Peyer's patch (tissue), 4 donors: ENCODE data around the gene PUS1. TPM values are rescaled to one million over a fixed set of nuclear protein-coding genes. Genes with fewer than 3 reads are reported as not detected.
A peak's percentile ranks its signal among the peaks of the same experiment; 100 is the strongest.
"Not testable (repeated sequence)": the region's sequence is repeated elsewhere in the genome, so short reads cannot be mapped to it uniquely, and the experiment has no call there.

Experiments used
- DNase-seq, 3 donors: peaks; one replicate each; pipeline ENCODE4 v3.0.0-alpha.2; 2017 to 2019
- H3K27ac ChIP-seq, 4 donors: fragments of 200-600 bp; sonication (generic); one replicate each; pipeline ENCODE4 v1.5.1; 2016 to 2019
- H3K27me3 ChIP-seq, 2 donors: fragments of 200-600 bp; sonication (generic); one replicate each; pipeline ENCODE4 v1.5.1; 2019
- H3K36me3 ChIP-seq, 3 donors: fragments of 200-600 bp; sonication (generic); one replicate each; pipeline ENCODE4 v1.5.1; 2016 to 2019
- H3K4me1 ChIP-seq, 4 donors: fragments of 200-600 bp; sonication (generic); one replicate each; pipeline ENCODE4 v1.5.1; 2016 to 2019
- H3K4me3 ChIP-seq, 4 donors: fragments of 200-600 bp; sonication (generic); 1 replicate in 3 of 4; 2 replicates in 1 of 4; pipeline ENCODE4 v1.5.1; 2016 to 2019; ENCODE audit warnings: mild to moderate bottlenecking in 1 of 4
- H3K9me3 ChIP-seq, 4 donors: fragments of 200-600 bp; sonication (generic); one replicate each; pipeline ENCODE4 v1.5.1; 2016 to 2019; ENCODE audit warnings: mild to moderate bottlenecking in 1 of 4
- POLR2A ChIP-seq, 2 donors: fragments of 450-650 bp; IDR thresholded peaks; one replicate each; pipeline ENCODE4 v1.5.1; 2017; ENCODE audit warnings: antibody characterized with exemption in 2 of 2, mild to moderate bottlenecking in 2 of 2, moderate library complexity in 2 of 2
- total RNA-seq, 4 donors: library from RNA; depleted of rRNA; stranded (reverse); fragments of >200 nt; gene quantifications; one replicate each; pipeline ENCODE4 v1.1.0, GENCODE V29; 2016
- TF ChIP-seq, protein P1 (sequence below), 6 experiments: fragments of 450-650 bp in 4 of 6; fragments of 200-600 bp in 2 of 6; sonication (generic) in 1 of 6; IDR thresholded peaks; one replicate each; pipeline ENCODE4 v1.5.1; 2017 to 2019; ENCODE audit warnings: antibody characterized with exemption in 6 of 6, mild to moderate bottlenecking in 3 of 6, moderate library complexity in 1 of 6

Gene PUS1
- total RNA-seq, 4 donors from 2014 or later = 8.8 to 46.5 (median 31.8) TPM

DNA sequence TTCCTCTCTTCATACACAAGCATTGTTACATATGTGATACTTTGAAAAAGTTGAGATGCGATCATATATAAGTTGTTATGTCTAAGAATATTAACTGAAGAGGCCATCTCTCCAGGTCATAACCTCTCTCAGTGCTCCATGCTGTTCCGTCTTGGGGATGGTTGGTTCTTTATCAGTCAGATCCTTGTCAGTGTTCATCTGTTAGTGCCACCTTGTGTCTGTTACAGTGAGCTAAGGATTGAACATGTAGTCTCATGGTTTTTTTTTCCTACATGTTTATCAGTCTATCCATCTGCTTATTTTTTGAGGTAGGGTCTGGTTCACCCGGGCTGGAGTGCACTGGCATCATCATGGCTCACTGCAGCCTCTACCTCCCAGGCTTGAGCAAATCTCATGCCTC, 51.2 kb downstream of the PUS1 start:
- no peaks in the 10 kb centered on the region for H3K27me3 ChIP-seq
- H3K9me3 ChIP-seq = no peaks in the 10 kb centered on the region
- no peak for DNase-seq
- peaks cover 0 to 53% (median 0%) of the 10 kb centered on the region in 3 donors for H3K36me3 ChIP-seq
- no peak overlapping the region for H3K4me3 ChIP-seq
- no peak for TF ChIP-seq POLR2A (IDR thresholded peaks at IDR 0.05)
- TF ChIP-seq, protein P1, sequence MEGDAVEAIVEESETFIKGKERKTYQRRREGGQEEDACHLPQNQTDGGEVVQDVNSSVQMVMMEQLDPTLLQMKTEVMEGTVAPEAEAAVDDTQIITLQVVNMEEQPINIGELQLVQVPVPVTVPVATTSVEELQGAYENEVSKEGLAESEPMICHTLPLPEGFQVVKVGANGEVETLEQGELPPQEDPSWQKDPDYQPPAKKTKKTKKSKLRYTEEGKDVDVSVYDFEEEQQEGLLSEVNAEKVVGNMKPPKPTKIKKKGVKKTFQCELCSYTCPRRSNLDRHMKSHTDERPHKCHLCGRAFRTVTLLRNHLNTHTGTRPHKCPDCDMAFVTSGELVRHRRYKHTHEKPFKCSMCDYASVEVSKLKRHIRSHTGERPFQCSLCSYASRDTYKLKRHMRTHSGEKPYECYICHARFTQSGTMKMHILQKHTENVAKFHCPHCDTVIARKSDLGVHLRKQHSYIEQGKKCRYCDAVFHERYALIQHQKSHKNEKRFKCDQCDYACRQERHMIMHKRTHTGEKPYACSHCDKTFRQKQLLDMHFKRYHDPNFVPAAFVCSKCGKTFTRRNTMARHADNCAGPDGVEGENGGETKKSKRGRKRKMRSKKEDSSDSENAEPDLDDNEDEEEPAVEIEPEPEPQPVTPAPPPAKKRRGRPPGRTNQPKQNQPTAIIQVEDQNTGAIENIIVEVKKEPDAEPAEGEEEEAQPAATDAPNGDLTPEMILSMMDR (IDR thresholded peaks at IDR 0.05) = peak in 1 of 6 experiments; percentile 13
- no peak overlapping the region for H3K27ac ChIP-seq
- H3K4me1 ChIP-seq = no peaks in the 10 kb centered on the region

DNA sequence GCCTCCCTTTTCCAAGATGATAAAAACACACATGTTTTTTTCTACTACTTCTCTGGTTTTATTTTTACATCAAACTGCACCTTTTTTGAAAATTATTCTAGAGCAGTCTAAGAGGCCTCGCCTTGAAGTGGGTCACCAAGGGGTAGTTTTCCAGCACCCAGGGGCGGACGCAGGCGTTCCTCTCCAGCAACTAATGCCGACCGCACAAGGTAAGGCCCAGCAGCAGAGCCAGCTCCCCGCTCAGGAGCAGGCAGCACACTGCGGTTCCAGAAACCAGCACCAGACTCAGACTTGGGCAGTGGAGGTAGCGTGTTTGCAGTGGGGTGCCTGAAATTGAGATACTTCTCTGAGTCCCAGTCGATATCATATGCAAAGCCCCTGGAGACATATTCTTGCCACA, 52.3 kb downstream of the PUS1 start:
- H3K27ac ChIP-seq = no peak overlapping the region
- no peak for TF ChIP-seq POLR2A (IDR thresholded peaks at IDR 0.05)
- TF ChIP-seq, protein P1 (IDR thresholded peaks at IDR 0.05) = no peak
- H3K36me3 ChIP-seq = peaks cover 0 to 65% (median 0%) of the 10 kb centered on the region in 3 donors
- no peaks in the 10 kb centered on the region for H3K9me3 ChIP-seq
- H3K27me3 ChIP-seq = no peaks in the 10 kb centered on the region
- peak in 1 of 3 donors; percentile 32 for DNase-seq
- no peaks in the 10 kb centered on the region for H3K4me1 ChIP-seq
- no peak overlapping the region for H3K4me3 ChIP-seq

DNA sequence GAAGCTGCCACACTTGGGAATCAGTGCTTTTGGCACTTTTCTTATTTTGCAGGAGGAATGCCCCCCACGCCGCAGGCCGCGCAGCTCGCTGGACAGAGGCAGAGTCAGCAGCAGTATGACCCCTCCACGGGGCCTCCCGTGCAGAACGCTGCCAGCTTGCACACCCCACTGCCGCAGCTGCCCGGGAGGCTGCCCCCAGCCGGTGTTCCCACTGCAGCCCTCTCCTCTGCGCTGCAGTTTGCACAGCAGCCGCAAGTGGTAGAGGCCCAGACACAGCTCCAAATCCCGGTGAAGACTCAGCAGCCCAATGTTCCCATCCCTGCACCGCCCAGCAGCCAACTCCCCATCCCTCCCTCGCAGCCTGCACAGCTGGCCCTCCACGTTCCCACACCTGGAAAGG, 53.0 kb downstream of the PUS1 start:
- DNase-seq = peak in 1 of 3 donors; percentile 32
- Histone ChIP-seq H3K27ac (no peak overlapping the region), H3K4me1 (no peaks in the 10 kb centered on the region), H3K36me3 (peaks cover 0 to 71% (median 0%) of the 10 kb centered on the region in 3 donors), H3K4me3 (no peak overlapping the region), H3K9me3 (no peaks in the 10 kb centered on the region), H3K27me3 (no peaks in the 10 kb centered on the region)
- TF ChIP-seq POLR2A (IDR thresholded peaks at IDR 0.05) = no peak
- TF ChIP-seq, protein P1 (IDR thresholded peaks at IDR 0.05) = no peak

DNA sequence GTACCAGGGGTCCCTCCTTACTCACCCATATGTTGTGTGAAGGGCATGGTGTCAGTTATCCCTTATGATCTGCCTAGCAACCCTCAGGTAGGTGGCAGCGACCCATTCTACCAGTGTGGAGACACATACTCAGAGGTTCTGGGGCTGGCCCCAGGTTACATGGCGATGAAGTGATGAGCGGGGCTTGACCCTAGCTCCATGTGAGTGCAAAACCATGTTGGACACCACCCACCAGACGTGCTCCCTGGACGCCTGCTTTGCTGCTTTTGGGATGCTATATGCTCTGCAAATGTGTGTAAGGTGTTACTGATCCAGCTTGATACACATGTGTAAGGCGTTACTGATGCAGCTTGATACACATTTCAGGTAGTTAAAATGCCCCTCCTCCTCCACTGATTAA, 54.0 kb downstream of the PUS1 start:
- peak in 1 of 3 donors; percentile 29 for DNase-seq
- Histone ChIP-seq H3K4me1 (no peaks in the 10 kb centered on the region), H3K4me3 (no peak overlapping the region), H3K27ac (no peak overlapping the region), H3K9me3 (no peaks in the 10 kb centered on the region), H3K36me3 (peaks cover 0 to 81% (median 0%) of the 10 kb centered on the region in 3 donors), H3K27me3 (no peaks in the 10 kb centered on the region)
- TF ChIP-seq, protein P1 (IDR thresholded peaks at IDR 0.05) = no peak
- no peak for TF ChIP-seq POLR2A (IDR thresholded peaks at IDR 0.05)

DNA sequence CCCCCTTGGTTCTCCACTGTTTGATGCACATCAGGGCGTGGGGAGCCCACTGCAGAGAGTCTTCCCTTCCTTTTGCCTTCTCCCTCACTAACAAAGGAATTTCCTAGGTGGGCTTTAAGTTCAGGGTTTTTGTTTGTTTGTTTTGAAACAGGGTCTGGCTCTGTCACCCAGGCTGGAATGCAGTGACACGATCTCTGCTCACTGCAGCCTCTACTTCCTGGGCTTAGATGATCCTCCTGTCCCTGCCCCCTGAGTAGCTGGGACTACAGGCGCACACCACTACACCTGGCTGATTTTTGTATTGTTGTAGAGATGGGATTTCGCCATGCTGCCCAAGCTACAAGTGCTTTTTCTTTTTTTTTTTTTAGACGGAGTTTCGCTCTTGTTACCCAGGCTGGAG, 54.5 kb downstream of the PUS1 start:
- Histone ChIP-seq H3K9me3 (no peaks in the 10 kb centered on the region), H3K36me3 (peaks cover 0 to 86% (median 0%) of the 10 kb centered on the region in 3 donors), H3K27me3 (no peaks in the 10 kb centered on the region), H3K4me3 (no peak overlapping the region), H3K4me1 (no peaks in the 10 kb centered on the region), H3K27ac (no peak overlapping the region)
- TF ChIP-seq, protein P1 (IDR thresholded peaks at IDR 0.05) = no peak
- DNase-seq = no peak

DNA sequence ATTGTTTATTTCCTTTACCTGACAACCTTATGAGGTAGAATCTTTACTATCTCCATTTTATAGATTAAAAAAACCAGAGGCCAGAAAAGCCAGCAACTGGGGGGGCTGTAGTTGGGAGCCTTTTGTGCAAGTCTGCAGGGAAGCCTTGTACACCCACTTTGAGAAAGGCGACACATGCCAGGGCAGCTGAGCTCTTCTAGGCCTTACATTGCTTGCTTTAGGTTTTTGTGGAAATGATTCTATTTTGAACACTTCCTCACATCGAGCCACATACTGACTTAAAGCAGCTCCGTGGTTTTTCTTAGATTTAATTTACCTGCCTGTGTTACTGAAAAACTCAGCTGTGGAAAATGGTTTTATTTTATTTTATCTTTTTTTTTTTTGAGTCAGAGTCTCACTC, 55.3 kb downstream of the PUS1 start:
- no peak for DNase-seq
- no peak for TF ChIP-seq POLR2A (IDR thresholded peaks at IDR 0.05)
- TF ChIP-seq, protein P1 (IDR thresholded peaks at IDR 0.05) = no peak
- peaks cover 0 to 94% (median 0%) of the 10 kb centered on the region in 3 donors for H3K36me3 ChIP-seq

DNA sequence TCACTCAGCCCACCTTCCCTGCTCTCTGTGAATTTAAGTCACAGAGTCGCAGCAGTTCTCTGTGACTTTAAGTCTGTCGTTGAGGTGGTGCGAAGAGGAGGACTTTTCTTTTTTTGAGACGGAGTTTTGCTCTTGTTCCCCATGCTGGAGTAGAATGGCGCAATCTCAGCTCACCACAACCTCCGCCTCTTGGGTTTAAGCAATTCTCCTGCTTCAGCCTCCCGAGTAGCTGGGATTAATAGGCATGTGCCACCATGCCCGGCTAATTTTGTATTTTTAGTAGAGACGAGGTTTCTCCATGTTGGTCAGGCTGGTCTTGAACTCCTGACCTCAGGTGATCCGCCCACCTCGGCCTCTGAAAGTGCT, 56.4 kb downstream of the PUS1 start:
- not testable (repeated sequence) for H3K9me3 ChIP-seq, H3K27ac ChIP-seq, H3K27me3 ChIP-seq, H3K4me1 ChIP-seq, H3K4me3 ChIP-seq
- H3K36me3 ChIP-seq = peaks cover 0 to 95% (median 0%) of the 10 kb centered on the region in 3 donors
- peak in 1 of 3 donors; percentile 46 for DNase-seq

More for the DNA sequence above, 55.3 kb downstream of the PUS1 start:
- Histone ChIP-seq H3K27ac (no peak overlapping the region), H3K27me3 (no peaks in the 10 kb centered on the region), H3K4me1 (no peaks in the 10 kb centered on the region), H3K9me3 (no peaks in the 10 kb centered on the region), H3K4me3 (no peak overlapping the region)
